Neural cell (in vitro differentiated cells): Measurements from ENCODE around the gene ACP2.

Source experiments
- CTCF ChIP-seq: fragments of 450-650 bp; IDR thresholded peaks from 2 replicates; pipeline ENCODE4 v1.5.1; 2014; ENCODE audit warnings: antibody characterized with exemption, mild to moderate bottlenecking, moderate library complexity; ENCODE audit not compliant: poor library complexity, severe bottlenecking
- EP300 ChIP-seq: fragments of 450-650 bp; conservative IDR thresholded peaks from 2 replicates; pipeline ENCODE4 v1.6.1; 2014; ENCODE audit warnings: antibody characterized with exemption, mild to moderate bottlenecking, moderate library complexity; ENCODE audit not compliant: poor library complexity, severe bottlenecking
- POLR2AphosphoS5 ChIP-seq: IDR thresholded peaks from 2 replicates; pipeline ENCODE4 v1.6.1; 2012
- RAD21 ChIP-seq: fragments of 450-650 bp; conservative IDR thresholded peaks from 2 replicates; pipeline ENCODE4 v1.6.1; 2014; ENCODE audit warnings: antibody characterized with exemption, mild to moderate bottlenecking, moderate library complexity
- SMC3 ChIP-seq: fragments of 450-650 bp; conservative IDR thresholded peaks from 2 replicates; pipeline ENCODE4 v1.6.1; 2014; ENCODE audit warnings: antibody characterized with exemption, mild to moderate bottlenecking, moderate library complexity; ENCODE audit not compliant: poor library complexity
- TAF1 ChIP-seq: IDR thresholded peaks from 2 replicates; pipeline ENCODE4 v1.6.1; 2012; ENCODE audit warnings: low read depth
- TF ChIP-seq, protein P1 (sequence below): IDR thresholded peaks from 2 replicates; pipeline ENCODE4 v1.6.1; 2012; ENCODE audit warnings: borderline replicate concordance

- no peak for TF ChIP-seq EP300
- TF ChIP-seq POLR2AphosphoS5, result no peak
- no peak for TF ChIP-seq CTCF
- TF ChIP-seq, protein P1, sequence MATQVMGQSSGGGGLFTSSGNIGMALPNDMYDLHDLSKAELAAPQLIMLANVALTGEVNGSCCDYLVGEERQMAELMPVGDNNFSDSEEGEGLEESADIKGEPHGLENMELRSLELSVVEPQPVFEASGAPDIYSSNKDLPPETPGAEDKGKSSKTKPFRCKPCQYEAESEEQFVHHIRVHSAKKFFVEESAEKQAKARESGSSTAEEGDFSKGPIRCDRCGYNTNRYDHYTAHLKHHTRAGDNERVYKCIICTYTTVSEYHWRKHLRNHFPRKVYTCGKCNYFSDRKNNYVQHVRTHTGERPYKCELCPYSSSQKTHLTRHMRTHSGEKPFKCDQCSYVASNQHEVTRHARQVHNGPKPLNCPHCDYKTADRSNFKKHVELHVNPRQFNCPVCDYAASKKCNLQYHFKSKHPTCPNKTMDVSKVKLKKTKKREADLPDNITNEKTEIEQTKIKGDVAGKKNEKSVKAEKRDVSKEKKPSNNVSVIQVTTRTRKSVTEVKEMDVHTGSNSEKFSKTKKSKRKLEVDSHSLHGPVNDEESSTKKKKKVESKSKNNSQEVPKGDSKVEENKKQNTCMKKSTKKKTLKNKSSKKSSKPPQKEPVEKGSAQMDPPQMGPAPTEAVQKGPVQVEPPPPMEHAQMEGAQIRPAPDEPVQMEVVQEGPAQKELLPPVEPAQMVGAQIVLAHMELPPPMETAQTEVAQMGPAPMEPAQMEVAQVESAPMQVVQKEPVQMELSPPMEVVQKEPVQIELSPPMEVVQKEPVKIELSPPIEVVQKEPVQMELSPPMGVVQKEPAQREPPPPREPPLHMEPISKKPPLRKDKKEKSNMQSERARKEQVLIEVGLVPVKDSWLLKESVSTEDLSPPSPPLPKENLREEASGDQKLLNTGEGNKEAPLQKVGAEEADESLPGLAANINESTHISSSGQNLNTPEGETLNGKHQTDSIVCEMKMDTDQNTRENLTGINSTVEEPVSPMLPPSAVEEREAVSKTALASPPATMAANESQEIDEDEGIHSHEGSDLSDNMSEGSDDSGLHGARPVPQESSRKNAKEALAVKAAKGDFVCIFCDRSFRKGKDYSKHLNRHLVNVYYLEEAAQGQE, result no peak
- TF ChIP-seq RAD21, result no peak
- no peak for TF ChIP-seq TAF1
- TF ChIP-seq SMC3, result no peak
Observed at GRCh38 chr11:47225552-47226400, 22.8 kb downstream of the ACP2 start.
